T1000 (cell line): Measurements from ENCODE around the gene ADAMTS17.
A peak's percentile ranks its signal among the peaks of the same experiment; 100 is the strongest.

Experiments used
- DNase-seq: peaks from one replicate; lab custom pipeline; 2025; ENCODE audit warnings: mixed read lengths; lab: John Stamatoyannopoulos, UW

The ADAMTS17 gene, protein sequence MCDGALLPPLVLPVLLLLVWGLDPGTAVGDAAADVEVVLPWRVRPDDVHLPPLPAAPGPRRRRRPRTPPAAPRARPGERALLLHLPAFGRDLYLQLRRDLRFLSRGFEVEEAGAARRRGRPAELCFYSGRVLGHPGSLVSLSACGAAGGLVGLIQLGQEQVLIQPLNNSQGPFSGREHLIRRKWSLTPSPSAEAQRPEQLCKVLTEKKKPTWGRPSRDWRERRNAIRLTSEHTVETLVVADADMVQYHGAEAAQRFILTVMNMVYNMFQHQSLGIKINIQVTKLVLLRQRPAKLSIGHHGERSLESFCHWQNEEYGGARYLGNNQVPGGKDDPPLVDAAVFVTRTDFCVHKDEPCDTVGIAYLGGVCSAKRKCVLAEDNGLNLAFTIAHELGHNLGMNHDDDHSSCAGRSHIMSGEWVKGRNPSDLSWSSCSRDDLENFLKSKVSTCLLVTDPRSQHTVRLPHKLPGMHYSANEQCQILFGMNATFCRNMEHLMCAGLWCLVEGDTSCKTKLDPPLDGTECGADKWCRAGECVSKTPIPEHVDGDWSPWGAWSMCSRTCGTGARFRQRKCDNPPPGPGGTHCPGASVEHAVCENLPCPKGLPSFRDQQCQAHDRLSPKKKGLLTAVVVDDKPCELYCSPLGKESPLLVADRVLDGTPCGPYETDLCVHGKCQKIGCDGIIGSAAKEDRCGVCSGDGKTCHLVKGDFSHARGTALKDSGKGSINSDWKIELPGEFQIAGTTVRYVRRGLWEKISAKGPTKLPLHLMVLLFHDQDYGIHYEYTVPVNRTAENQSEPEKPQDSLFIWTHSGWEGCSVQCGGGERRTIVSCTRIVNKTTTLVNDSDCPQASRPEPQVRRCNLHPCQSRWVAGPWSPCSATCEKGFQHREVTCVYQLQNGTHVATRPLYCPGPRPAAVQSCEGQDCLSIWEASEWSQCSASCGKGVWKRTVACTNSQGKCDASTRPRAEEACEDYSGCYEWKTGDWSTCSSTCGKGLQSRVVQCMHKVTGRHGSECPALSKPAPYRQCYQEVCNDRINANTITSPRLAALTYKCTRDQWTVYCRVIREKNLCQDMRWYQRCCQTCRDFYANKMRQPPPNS

GRCh38 chr15:100341750-100342560, at the start of gene ADAMTS17:
Gene ADAMTS17, minus strand, starts transcription at chr15:100341975. Its CDS starts 76 bp downstream, at chr15:100341899.
- DNase-seq = peak; percentile 88

DNA sequence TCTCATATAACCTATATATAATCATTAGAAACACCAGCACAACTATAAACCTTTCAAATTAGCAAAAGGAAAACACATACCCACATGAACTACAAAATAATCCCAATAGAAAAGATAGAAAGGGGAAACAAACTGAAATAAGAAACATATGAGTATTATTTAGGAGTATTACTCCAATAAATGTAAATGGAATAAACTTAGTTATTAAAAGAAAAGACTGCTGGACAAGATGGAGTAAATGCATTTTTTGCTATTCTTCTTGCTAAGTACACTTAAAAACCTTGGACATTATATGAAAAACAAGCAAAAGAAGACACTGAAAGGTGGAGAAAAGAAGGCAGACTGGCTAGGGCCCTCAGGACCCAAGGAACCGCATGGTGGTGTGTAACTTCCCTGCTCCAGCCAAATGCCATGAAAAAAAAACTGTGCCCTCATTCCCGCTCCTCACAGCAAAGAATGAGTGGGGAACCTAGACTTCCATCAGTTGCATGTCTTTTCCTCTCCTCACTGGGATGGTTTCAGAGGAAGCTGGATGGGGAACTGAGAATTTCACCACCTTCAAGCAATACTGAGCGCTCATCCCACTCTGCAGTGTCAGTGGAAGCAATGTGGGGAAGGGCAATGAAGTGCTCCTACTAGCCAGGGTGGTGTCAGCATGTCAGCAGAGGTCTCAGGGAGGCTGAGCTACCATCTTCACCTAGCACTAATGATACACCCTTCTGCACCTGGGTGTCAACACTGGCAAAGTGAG, 43.7 kb upstream of the ADAMTS17 start:
- no peak for DNase-seq

- DNase-seq = no peak
These were observed 42.3 kb upstream of the ADAMTS17 start for GRCh38 chr15:100384108-100384410.

GRCh38 chr15:100383302-100384107, 41.7 kb upstream of the ADAMTS17 start:
- DNase-seq = no peak

DNA sequence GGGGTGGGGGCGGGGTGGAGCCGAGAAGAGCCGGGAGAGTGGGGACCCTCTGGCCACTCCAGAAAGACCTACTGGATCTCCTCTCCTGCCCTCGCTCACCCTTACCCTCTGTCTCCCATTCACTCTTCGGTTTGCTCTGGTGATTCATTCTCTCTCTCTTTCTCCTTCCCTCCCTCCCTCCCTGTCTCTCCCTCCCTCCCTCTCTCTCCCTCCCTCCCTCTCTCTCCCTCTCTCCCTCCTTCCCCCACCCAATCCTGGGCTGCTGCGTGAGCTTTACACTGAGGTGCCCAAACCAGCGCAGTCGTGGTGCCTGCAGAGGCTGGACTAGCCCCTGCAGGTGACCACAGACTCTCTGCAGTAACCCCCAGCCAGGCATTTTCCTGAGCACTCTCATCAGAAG, 32.2 kb upstream of the ADAMTS17 start:
- no peak for DNase-seq

- no peak for DNase-seq
These were observed 31.5 kb upstream of the ADAMTS17 start for GRCh38 chr15:100373120-100373896.

- no peak for DNase-seq
These were observed 31.0 kb upstream of the ADAMTS17 start for GRCh38 chr15:100372739-100373119.

DNA sequence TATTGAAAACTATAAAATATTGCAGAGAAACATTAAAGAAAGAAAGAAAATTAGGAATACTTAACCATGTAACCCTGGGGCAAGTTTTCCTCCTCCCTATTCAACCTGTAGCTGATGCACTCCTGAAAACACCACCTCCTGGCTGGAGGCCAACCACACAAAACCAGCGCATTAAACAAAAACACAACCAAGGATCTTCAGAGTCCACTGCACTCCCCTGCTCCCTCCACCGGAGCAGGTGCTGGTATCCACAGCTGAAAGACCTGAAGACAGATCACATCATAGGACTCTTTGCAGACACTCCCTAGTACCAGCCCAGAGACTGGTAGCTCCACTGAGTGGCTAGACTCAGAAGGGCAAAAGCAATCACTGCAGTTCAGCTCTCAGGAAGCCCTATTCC, 13.6 kb upstream of the ADAMTS17 start:
- no peak for DNase-seq

GRCh38 chr15:100353449-100353848, 11.7 kb upstream of the ADAMTS17 start:
- DNase-seq = no peak

DNA sequence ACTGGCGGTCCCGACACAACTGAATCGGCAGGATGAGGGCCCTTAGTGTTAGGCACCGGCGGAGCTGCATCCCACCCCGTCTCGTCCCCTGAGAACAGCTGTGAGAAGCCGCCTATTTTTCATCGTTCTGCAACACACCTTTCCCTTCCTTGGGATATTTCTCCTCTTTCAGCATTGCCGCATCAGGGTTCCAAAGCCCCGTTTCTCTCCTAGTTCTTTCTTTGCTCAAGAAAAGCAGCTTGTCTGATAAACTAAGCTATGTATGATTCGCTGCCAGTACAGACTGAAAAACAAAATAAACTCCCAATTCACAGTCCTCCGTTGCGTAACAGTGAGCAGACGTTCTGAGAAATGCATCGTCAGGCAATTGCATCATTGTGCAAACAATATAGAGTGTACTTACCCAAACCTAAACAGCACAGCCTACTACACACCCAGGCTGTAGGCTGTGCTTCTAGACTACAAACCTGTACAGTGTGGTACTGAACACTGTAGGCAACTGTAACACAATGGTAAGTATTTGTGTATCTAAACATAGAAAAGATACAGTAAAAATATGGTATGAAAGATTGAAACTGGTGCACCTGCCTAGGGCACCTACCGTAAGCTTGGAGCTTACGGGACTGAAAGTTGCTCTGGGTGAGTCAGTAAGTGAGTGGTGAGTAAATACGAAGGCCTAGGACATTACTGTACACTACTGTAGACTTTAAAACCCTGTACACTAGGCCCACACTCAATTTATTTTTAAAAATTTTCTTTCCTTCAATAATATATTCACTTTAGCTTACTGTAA, 8.9 kb upstream of the ADAMTS17 start:
- DNase-seq = no peak

GRCh38 chr15:100349696-100350433, 8.1 kb upstream of the ADAMTS17 start:
- DNase-seq = peak; percentile 73

GRCh38 chr15:100349321-100349695, 7.5 kb upstream of the ADAMTS17 start:
- no peak for DNase-seq

DNA sequence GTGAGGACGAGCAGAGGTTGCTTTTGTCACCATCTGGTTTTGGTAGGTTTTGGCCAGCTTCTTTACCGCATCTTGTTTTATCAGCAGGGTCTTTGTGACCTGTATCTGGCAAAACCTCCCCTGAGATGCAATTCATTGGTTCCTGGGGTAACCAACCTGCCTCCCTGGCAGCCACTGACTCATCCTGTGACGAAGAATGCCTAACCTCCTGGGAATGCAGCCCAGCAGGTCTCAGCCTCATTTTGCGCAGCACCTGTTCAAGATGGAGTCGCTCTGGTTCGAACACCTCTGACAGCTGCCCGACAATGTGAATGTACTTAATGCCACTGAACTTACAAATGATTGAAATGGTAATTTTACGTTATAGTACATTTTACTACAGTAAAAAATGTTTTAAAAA, 6.8 kb upstream of the ADAMTS17 start:
- DNase-seq = no peak

DNA sequence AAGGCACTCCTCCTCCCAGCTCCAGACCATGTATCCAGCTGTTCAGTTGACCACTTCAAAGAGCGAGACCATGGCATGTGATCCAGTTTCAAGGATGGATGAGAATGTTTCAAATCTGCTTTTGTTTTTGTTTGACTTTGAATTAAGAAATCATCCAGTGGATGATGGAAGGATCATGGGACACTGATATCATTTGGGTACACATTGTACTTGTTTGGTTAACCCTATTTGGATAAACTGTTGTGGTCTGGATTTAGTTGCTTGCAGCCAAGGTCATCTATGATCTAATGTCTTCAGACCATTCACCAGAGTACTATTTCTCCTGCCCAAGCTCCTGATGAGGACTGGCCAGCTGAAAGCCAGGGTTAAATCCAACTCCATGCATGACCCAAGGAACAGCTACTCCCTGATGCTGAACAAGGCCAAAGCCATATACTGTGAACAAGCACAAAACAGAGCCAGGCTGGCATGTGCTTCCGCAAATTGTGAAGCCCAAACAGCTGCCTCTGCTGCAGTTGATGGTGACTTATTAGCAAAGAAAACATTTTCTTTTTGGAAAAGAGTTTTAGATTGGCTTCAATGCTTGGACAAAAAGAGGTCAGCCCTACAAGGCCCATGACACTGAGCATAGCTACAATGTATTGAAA, 5.2 kb upstream of the ADAMTS17 start:
- DNase-seq = no peak

DNA sequence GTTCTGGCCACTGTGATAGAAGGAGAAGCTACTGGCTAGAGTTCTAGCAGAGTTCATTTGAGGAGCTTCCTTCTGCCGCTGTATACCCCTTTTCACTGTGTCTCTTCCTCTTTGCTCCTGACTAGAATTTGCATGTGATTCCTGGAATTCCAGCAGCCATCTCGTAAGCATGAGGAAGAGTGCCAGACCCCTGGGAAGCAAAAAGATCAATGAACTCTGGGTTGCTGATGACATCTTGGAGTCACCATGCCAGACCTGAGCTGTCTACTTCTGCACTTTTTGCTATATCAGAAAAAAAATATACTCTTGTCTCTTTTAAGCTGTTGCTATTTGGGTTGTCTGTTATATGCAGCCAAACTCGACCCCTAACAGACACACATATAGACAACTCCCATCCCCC, 3.7 kb upstream of the ADAMTS17 start:
- no peak for DNase-seq

DNA sequence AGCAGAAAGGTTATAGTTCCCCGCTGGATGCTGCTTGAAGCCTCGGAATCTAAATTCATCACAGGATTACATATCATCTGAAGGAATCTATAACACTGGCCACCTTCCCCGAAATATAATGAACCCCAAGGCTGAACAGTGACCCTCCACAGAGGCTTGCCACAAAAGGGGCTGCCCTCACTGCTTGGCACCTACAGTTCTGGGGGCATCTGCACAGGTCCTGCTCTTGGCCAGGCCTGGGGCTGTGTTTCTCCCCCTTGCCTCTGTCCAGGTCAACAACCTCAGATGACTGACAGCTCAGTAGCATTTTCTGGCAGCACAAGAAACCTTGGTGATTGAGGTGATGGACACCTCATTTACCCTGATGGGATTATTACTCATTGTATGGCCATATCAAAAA, 1.5 kb upstream of the ADAMTS17 start:
- no peak for DNase-seq

- no peak for DNase-seq
These were observed 481 bp downstream of the ADAMTS17 start for GRCh38 chr15:100341239-100341749.
